Measurements from ENCODE around the gene RPRD2. TPM values are rescaled to one million over a fixed set of nuclear protein-coding genes. Genes with fewer than 3 reads are reported as not detected.
A peak's percentile ranks its signal among the peaks of the same experiment; 100 is the strongest.

Gene RPRD2
- total RNA-seq, 4 donors from 2014 or later, result 18.2 to 23.1 (median 21.1) TPM

DNA sequence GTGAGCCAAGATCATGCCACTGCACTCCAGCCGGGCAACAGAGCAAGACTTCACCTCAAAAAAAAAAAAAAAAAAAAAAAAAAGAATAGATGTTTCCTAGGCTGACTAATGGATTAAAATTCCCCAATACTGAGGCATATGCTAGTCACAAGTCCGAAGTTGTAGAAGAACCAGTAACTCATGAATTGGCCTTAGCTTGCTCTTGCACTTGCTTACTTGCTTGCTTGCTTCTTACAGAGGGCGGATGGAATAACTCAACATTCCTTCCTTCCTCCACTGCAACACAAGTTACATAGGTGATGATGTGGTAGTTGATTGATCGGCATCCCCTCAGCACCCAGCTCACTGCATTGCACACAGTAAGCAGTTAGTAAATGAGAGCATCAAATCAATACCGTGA, 120.5 kb downstream of the RPRD2 start:
- WGBS, 2 donors, result 78 to 79% methylated on average over 5 of the region's 5 CpGs
- intact Hi-C loops (cut with DNase I; ENCODE audit: low total_unique reads), result loop anchor here (10.0 kb wide), 1 partner anchor 510 kb away; no protein-coding TSS in a partner anchor
- TF ChIP-seq, protein P1, sequence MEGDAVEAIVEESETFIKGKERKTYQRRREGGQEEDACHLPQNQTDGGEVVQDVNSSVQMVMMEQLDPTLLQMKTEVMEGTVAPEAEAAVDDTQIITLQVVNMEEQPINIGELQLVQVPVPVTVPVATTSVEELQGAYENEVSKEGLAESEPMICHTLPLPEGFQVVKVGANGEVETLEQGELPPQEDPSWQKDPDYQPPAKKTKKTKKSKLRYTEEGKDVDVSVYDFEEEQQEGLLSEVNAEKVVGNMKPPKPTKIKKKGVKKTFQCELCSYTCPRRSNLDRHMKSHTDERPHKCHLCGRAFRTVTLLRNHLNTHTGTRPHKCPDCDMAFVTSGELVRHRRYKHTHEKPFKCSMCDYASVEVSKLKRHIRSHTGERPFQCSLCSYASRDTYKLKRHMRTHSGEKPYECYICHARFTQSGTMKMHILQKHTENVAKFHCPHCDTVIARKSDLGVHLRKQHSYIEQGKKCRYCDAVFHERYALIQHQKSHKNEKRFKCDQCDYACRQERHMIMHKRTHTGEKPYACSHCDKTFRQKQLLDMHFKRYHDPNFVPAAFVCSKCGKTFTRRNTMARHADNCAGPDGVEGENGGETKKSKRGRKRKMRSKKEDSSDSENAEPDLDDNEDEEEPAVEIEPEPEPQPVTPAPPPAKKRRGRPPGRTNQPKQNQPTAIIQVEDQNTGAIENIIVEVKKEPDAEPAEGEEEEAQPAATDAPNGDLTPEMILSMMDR (IDR thresholded peaks at IDR 0.05), result no peak
- TF ChIP-seq POLR2A (IDR thresholded peaks at IDR 0.05), result no peak
- DNase-seq (ENCODE audit: low spot score in 2 of 2), result no peak
- no peak overlapping the region for H3K4me3 ChIP-seq (ENCODE audit: low read depth, poor library complexity, severe bottlenecking)

DNA sequence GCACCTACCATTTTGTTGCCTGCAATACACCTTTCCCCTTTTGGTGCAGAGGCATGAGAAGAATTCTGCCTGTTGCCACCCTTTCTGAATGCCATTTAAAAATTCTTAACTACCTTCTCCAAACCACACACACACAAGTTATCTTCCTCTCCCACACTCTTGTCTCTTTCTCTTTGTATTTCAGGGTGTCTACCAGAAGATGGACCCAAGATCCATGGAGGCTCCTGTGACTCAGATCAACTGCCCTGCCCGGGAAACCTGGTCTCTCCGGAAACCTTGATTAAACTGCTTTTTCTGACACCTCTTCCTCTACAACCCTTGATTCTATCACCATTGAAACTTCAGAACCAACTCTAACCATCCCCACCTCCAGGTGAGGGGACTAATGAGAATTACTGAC, 120.9 kb downstream of the RPRD2 start:
- DNase-seq (ENCODE audit: low spot score in 2 of 2), result no peak
- TF ChIP-seq, protein P1 (IDR thresholded peaks at IDR 0.05), result no peak
- TF ChIP-seq POLR2A (IDR thresholded peaks at IDR 0.05), result no peak
- WGBS, 2 donors, result 15 to 19% methylated on average over 2 of the region's 2 CpGs
- no peak overlapping the region for H3K4me3 ChIP-seq (ENCODE audit: low read depth, poor library complexity, severe bottlenecking)
- intact Hi-C loops (cut with DNase I; ENCODE audit: low total_unique reads), result loop anchor here (10.0 kb wide), 1 partner anchor 510 kb away; no protein-coding TSS in a partner anchor

DNA sequence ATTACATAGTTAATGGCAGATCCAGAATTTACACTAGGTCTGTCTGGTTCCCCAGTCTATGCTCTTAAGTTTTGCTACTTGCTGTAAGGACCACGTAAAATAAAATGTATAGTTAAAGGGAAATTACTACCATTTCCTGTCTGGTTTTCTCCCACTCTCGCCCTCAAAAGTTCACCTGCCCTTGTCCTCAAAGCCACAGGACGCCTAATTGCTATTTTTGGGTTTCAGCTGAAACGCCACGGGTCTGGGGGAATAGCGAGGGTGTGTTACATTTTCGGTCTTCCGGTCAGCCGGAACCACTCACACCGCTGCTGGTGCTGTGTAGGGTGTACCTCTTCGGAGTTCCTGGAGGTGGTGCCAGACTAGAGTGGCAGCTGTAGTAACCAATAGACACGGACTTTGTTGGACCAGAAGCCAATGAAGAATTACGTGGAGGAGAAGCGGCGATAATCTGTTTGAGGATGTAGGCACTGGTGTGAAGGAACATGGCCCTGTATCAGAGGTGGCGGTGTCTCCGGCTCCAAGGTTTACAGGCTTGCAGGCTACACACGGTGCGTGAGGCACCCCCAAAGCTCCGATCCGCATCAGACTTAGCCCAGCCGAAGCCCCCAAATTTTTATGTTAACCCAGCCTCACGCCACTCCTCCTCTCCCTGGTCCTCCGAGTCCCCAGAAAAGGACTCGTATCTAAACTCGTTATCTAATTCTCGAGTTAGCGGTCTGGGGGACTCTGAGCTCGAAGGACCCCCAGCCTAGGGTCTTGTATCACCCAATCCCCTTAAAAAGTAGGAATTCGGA, 123.2 kb downstream of the RPRD2 start, which contains the start of gene TARS2:
Gene TARS2, plus strand, starts transcription at position 454 of the 797 bp plus-strand sequence. Its CDS starts 32 bp downstream, at position 486.
- no peak for TF ChIP-seq POLR2A (IDR thresholded peaks at IDR 0.05)
- TF ChIP-seq, protein P1 (IDR thresholded peaks at IDR 0.05), result peak in 1 of 3 donors; percentile 48
- intact Hi-C loops (cut with DNase I; ENCODE audit: low total_unique reads), result loop anchor here (10.0 kb wide), 1 partner anchor 508 kb away; no protein-coding TSS in a partner anchor
- peak within 1 kb of the TSS; percentile 50 for H3K4me3 ChIP-seq (ENCODE audit: low read depth, poor library complexity, severe bottlenecking)
- WGBS, 2 donors, result 0% methylated on average over 30 of the region's 30 CpGs
- DNase-seq (ENCODE audit: low spot score in 2 of 2), result peak; percentile 98

DNA sequence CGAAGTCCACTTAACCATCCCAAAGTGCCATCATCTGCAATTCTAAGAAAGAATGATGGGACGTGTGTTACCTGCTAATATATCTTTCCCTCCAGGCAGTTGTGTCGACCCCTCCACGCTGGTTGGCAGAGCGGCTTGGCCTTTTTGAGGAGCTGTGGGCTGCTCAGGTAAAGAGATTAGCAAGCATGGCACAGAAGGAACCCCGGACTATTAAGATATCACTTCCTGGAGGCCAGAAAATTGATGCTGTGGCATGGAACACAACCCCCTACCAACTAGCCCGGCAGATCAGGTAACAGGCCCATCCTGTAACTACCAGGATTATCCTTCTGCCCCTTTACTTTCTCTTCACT, 123.8 kb downstream of the RPRD2 start:
- intact Hi-C loops (cut with DNase I; ENCODE audit: low total_unique reads), result loop anchor here (10.0 kb wide), 1 partner anchor 507 kb away; no protein-coding TSS in a partner anchor
- DNase-seq (ENCODE audit: low spot score in 2 of 2), result no peak
- H3K4me3 ChIP-seq (ENCODE audit: low read depth, poor library complexity, severe bottlenecking), result peak overlapping the region; percentile 50
- 2% methylated on average over 7 of the region's 7 CpGs for WGBS, 2 donors
- TF ChIP-seq POLR2A (IDR thresholded peaks at IDR 0.05), result no peak
- TF ChIP-seq, protein P1 (IDR thresholded peaks at IDR 0.05), result no peak

DNA sequence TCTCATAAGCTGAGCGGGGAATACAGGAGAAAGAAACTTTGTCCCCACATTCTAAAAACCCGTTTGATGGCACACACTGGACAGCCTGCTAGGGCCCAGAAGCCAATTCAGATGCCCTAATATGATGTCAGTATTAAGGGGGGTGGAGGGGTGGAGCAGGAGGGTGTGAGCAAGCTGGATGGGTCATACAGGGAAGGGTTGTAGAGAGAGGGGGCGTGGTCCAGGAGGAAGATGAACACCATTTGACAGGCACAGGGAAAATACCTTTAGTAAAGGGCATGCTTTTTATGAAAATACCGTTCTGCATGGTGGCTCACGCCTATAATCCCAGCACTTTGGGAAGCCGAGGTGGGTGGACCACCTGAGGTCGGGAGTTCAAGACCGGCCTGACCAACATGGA, 129.2 kb downstream of the RPRD2 start:
- no peak overlapping the region for H3K4me3 ChIP-seq (ENCODE audit: low read depth, poor library complexity, severe bottlenecking)
- intact Hi-C loops (cut with DNase I; ENCODE audit: low total_unique reads), result no loop called here
- 94 to 96% methylated on average over 8 of the region's 8 CpGs for WGBS, 2 donors
- DNase-seq (ENCODE audit: low spot score in 2 of 2), result no peak
- TF ChIP-seq, protein P1 (IDR thresholded peaks at IDR 0.05), result no peak
- no peak for TF ChIP-seq POLR2A (IDR thresholded peaks at IDR 0.05)

Data from lower leg skin (tissue), 4 donors.